Colon (tissue), 2 donors: ENCODE data around the gene ENAH.

Experiments used
- FAIRE-seq: peaks from 2 replicates; lab custom pipeline; 2012; peaks lifted over from hg19 to GRCh38; lab: Jason Lieb, UNC
- donor health status: control.
- donor health status: control.

The ENAH gene

DNA sequence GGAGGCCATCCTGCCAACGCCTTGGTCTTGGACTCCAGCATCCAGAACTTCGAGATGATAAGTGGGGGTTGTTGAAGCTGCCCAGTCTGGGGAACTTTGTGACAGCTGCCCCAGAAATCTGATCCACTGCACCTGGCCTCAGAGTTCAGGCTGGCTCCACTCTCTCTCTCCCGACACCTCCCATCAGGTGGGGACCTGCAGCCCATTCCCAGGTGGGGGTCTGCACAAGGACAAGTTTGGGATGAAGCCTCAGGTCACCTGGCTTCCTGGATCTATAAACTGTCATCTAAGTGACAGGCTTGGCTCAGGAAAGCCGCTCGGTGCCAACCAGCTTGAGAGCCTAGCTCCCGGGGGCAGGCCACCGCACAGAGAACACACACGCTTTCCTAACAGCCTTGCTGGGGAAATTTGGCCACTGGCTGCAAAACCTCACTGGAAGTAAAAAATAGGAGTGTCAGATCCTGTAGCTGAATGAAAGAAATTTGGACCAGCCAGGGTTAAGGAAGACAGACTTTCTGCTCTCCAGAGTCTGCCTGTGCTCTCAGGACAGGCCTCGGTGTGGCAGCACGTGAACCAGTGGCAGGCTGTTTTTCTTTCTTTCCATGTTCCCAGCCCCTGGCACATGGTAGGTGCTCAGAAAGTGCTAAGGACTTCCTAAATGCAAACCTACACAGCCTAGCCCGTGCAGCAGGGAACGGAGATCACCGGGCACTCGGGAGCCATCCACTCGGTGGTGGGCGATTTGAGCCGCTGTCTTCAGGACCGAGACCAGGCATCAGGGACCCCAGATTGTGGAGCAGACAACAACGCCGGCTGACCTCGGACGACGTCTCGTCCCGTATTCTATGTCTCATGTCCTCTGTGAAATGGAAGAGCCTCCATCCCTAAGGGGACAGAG lies 182.5 kb downstream of the ENAH start:
- no peak for FAIRE-seq

DNA sequence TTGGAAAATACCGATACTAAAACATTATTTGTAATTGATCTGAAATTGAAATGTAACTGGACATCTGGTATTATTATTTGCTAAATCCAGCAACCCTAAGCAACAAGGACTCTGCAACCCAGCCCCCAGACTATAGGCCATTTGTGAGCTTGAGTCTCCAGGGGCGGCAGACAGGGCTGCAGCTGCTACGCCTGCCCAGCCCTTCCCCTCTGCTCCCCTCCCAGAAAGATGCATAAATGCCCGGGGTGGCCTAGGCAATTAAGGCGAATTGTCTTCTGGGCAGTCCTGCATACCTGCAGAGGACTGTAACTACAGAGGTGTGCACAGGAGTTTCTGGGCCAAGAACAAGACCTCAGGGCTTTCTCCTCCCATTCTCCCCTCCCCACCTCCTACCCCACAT lies 183.9 kb downstream of the ENAH start:
- FAIRE-seq, result no peak

DNA sequence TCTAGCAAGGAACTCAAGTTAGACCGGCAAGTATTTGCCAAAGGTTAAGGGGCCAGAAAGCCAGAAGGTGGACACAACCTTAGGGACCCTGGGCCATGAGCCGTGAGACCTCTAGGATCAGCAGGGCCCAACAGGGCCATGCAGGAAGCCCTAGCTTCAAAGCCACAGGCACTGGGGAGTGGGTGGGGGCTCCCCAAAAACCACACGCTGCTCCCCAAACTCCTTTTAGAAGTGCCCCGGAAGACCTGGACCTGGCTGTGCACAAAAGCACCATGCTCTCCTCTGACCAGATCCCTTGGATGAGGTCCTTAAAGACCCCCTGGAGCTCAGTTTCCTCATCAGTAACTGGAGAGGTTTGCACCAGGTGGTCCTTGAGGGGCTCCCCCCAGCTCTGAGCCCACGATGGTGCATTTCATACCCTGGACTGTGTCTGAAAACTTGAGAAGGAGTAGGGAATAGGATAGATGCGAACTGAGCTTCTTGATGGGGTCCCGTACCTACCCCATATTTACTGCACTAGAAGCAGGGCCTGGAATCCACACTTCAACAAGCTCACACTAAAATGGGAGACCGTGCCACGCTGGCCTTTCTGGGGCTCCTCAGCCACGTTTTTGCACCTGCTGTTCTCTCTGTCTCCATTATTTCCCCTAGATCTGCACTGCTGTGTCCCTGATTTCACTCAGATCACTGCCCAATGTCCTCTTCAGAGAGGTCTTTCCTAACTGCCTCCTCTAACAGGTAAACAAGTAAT lies 184.5 kb downstream of the ENAH start:
- no peak for FAIRE-seq

DNA sequence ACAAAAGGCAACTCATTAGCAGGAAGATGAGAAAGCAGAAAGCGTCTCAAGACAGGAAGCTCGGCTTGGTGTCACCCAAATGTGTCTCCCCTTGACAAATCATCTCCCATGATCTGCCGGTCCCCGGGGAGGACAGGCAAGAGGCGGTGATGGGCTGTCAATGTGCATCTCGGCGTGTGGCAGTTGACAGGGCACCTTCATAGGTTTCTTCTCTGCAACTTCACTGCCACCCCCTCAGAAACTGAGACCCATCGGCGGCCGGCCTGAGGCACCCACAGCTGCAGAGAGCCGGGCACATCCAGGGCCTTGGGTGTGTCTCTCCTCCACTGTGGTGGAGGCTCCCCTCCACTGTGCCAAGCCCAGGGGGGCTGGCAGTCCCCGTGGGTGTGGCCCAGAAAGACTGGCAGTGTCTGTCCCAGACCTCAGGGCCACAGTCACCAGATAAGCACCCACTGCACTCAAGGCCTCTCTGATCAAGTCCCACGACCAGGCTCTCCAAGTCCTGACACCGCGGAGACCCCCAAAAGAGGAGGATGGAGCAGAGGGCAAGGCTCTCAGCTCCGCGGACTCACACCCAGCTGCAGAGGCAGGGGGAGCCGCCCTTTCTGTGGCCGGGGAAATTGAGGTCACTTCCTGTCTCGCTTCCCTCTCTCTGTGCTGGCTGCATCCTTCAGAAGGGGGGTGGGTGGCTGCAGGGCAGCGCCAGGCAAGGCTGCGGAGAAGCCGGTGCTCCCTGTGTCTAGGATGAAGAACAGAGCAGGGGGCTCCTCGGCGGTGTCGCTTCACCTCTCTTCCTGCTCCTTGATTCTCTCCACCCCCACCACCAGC lies 185.5 kb downstream of the ENAH start:
- no peak for FAIRE-seq

DNA sequence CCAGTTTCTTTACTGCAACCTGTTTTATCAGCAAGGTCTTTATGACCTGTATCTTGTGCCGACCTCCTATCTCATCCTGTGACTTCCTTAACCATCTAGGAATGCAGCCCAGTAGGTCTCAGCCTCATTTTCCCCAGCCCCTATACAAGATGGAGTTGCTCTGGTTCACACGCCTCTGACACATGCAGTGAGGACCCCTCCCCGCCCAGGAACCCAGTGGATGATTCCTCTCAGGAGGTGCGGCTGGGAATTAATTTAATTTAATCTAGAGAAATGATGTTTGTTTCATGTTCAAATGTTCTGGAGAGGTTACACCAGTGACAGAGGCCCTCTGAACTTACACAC lies 186.1 kb downstream of the ENAH start:
- FAIRE-seq, result no peak

DNA sequence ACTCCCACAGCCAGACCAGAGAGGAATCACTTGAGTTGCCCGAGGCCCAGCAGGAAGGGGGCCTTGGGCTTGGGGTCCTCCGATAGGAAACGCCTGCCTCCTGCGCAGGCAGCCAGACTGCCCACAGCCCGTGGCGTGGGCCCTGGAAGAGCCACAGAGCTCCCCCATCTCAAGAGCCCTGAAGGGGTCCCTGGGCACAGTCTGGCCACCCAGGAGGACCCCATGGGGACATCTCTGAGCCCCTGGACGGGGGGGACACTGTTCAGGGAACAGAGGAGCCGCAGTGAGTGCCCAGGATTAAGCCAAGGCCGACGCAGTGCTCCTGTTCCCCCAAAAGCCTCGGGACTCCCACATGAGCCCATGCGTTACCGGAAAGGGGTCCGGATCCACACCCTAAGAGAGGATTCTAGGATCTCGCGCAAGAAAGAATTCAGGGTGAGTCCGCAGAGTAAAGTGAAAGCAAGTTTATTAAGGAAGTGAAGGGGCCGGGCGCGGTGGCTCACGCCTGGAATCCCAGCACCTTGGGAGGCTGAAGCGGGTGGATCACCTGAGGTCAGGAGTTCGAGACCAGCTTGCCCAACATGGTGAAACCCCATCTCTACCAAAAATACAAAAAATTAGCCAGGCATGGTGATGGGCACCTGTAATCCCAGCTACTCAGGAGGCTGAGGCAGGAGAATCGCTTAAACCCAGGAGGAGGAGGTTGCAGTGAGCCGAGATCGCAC lies 187.0 kb downstream of the ENAH start:
- FAIRE-seq, result no peak

DNA sequence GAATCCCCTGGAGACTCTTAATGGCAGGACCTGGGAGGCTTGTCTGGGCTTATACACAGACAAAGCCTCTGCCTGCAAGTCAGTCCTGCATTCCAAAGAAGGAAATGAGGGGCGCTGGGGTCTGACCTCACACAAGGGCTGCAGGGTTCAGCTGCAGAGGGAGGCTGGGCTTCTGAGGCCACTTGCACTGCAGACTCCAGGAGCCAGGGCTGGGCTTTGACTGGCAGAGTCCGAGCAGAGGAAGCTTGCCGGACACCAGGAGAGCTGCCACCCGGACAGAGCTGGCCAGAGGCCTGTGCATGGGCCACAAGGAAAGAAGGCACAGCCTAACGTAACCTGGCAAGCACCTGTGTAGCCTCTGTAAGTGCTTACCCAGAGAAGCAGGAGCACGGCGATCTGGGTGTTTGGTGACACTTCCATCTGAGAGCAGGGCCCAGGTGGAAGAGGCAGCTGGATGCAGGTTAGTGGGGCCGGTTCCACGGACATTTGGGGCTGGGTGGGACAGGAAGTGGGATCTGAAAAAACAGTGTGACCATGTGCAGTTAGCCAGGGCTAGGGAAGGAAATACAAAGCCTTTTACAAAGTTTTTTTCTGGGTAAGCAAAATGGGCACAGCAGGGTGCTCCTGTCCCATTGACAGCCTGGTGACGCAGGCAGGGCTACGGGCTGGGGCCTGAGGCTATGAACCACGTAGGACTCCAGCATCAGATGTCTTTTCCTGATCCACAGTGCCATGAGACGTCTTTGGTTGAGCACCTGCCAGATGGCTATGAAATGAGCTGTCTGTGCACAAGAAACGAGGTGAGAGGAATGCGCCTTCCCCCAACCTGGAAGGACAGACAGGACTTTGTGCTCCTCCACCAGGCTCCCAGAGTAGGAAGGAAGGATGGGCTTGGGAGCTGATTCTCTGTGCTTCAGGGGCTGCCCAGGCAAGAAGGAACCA lies 187.8 kb downstream of the ENAH start:
- FAIRE-seq, result no peak

DNA sequence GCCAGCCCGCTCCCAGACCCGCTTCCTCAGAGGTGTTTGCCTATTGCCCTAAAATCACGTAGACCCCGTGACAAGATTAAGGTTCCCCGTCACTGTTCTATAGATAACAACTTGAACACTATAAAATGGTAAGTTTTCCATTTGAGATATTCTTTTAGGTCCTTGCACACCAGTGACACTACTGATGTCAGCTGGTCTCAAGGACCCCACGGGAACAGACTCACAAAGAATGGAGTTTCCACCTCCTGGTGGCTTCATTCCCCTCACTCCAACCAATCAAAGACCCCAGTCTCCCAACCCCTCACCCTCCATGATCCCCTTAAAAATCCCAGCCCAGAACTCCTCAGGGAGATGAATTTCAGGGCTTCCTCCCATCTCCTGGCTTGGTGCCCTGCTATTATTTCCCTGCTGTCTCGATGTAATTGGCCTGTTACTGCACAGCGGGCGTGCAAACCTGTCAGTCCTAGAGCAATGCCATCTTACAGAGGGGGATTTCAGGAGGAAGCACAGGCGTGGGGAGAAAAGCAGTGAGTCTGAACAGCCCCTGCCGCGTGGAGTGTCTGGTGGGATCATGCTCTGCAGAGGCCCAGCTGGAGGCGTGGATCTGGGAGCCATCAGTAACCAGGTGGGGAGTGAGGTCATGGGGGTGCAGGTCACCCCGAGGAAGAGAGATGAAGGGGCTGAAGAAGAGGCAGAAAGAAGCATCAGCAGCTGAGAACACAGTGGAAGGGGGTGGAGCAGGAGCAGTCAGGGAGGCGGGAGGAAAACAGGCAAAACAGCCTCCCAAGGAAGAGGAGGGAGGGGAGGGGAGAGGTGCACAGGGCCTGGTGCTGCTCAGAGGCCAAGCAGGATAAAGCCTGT lies 190.0 kb downstream of the ENAH start:
- no peak for FAIRE-seq

DNA sequence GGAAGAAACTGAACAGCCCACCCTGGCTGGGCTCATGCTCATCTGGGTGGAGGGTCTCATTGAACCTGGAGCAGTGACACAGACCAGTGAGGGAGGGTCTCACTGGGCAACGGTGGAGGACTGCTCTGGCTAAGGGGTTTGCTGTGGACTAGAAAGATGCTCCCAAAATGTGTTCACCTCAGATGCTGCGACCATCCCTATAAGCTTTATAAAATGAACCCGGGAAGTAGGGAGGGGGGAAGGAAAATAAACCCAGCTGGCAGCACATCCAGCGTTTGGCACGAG lies 190.6 kb downstream of the ENAH start:
- FAIRE-seq, result no peak

DNA sequence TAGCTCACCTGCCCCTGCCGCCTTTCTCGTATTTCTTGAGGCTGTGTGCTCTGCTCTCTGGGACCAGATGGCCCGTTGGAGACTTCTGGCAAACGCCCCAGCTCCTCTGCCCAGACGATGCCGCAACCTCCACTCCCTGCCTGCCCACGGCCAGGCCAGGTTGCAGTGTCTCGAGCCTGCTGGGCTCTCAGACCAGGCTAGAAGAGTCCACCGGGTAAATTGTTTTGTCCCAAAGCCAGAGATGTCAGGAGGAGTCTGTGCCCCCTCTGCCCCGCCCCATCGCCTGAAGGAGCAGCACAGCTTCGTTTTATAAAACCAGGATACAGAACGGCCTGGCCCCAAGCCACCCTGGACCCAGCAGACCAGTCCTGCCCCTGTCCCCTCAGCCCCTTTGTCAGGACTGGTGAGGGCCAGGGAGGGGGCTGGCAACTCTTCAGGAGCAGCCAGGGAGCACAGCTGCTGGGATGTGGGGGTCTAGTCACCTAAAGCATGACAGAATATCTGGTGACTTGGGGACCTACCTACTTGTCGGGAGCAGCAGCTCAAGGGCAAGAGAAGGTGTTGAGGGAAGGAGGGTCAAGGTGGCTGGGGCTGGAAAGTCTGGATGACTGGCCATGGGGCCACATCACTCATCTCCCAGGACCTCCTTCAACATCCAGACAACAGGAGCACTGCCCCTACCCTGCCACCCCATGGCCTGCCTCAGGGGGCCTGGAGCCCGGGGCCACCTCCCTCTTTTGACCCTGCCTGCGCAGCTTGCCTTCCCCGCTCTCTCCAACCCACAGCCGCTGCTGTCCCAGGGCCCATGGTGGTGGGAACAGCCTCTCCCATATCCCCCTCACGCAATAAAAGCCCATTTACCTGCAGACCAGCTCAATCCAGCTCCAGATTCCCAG lies 191.1 kb downstream of the ENAH start:
- FAIRE-seq, result no peak

DNA sequence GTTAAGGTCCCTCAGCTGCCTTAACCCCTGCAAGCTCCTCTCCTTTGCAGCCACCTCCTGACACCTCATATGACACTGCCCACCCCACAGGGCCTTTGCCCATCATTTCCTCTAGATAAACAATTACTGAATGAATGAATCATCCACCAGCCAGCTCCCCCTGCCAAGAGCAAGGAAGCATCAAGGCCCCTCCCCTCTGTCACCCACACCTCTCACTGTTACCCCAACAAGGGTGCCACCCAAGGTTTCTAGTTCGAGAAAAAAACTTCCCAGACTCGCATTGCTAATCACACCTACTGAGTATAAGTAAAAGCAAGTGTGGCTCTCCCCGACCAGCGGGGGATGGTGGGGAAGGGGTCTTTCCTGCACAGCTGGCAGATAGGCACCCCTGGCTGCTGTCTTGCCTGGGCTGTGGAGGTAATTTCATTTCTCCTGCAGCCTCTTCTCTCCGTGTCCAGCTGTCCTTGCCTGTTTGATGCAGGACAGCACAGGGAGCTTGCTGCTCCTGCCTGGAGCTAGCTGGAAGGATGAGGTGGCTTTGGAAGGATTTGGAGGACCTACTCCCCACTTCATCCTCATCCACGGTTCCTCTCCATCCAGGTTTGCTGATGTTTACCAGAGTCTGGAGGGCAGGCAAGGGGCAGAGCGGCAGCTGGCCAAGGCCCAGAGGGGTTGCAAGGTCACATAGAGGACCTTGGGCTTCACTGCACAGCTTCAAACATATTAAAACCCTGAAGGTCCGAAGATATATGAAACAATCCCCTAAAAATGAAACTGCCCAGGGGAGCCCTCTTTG lies 192.0 kb downstream of the ENAH start:
- no peak for FAIRE-seq

DNA sequence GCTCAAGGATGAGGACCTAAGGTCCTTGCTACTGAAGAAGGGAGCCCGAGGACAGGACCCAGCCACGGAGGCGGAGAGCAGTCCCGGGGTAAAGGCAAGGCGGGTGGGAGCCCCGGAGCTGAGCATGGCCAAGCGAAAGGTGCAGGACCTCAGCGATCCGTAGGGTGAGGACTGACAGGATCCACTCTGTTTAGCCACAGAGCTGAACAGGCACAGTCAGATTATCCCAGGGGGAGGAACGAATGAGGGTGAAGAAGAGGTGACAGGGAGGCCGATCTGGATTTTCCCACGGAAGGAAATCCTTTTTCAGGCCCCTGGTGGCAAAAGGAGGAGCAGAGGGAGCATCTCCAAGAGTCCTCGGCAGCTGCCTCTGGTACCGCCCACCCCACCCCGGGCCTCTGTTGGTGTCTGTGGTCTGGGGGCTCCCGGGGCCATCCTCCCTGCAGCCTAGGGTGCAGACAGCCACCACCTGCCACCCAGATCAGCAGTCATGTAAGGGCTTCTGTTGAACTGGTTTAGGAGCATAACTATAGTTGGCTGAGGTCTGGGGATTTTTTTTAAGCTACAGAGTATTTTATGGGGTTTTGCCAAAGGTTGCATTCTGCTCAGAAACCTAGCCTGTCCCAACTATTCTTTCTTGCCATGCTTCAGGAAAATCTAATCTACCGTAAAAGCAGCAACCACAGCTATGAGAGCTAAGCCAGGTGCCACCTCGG lies 192.7 kb downstream of the ENAH start:
- FAIRE-seq, result no peak

DNA sequence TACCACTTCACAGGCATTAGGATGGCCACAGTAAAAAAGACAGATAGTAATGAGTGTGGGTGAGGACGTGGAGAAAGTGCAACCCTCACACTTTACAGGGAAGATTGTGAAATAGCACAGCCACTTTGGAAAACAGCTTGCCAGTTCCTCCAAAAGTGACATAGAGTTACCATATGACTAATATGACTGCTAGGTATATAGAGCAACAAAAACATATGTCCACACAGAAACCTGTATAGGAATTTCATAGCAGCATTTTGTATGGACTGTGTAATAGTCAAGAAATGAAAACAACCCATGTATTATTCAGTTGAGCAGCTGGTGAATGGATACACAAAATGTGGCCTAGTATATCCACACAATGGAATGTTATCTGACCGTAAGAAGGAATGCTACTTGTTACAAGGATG lies 194.7 kb downstream of the ENAH start:
- FAIRE-seq, result no peak

DNA sequence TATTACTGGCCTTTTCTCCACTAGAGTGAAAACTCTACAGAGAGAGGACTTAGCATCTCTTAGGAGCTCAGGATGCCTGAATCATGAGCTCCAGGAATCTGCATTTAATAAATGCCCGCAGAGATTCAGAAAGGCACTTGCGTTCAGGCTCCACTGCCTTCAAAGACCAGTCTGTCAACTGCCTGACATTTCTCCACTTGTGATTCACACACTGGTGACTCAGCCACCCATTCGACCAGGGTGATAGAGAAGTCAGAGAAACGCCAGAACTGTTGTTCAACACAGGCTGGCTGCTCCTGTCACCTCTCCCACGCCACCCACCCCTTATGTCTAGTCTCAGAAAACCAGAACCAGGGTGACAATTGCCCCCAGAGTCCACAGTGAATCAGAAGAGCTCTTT lies 198.2 kb downstream of the ENAH start:
- FAIRE-seq, result no peak

DNA sequence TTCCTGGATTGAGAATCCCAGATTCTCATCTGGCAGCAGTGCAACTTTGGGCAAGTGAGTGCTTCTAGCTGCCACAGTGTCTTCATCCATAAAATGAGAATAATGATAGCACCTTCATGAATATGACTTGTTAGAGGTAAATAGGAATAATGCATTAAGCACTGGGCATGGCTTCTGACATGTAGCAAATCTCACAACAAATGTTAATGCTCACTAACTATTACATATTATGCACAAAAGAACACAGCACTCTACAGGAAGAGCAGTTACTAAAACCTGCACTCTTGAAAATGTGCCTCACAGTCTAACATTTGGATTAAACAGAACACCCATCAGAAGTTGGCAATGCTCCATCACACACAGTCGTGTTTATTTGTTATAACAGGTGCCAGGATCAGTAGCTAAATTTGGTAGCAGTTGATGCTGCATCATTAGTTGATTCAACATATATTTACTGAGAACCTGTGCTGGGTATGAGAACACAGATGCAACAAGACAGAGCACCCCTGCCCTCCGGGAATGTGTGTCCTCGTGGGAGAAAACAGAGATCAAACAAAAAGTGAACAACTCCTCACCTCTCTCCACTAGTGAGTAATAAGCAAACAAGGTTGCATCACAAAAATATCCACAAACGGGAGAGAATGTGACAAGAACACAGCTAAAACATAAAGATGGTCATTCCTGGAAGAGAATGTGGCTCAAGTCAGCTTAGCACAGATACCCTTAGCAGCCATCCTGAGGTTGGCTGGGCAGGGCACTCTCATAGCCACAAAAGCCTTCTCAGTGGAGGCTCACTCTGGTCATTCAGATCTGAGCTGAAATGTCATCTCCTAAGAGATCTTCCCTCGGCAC lies 198.9 kb downstream of the ENAH start:
- no peak for FAIRE-seq

DNA sequence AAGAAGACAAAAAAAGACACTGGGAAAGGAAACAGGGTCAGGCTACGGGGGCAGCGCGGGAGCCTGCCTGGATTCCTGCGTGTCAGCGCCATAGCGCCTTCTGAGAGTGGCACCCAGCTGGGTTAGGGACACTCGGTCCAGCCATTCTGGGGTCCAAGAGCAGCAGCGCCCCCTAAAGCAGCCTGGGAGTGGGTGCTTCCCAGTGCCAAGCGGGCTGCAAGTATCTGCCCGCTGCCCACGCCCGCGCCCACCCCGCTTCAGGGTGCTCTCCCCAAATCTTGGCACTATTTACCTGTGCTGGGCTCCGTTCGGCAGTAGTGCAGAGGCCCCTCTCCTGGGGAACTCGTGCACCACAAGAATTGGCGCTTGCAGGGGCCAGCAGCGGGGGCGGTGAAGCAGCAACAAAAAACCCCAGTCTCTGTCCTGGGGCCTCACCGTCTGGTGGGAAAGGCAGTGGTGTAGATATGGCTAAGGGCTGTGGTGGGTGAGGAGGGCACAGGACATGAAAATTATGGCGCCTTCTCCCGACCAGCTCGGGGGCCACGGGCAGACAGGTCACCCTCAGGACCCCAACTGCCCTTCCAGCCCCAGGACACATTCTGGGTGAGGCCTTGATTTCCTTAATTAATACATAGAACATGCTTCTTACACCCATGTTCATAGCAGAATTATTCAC lies 200.9 kb downstream of the ENAH start:
- no peak for FAIRE-seq
